Suprapubic skin (tissue), 4 donors: ENCODE measurements around the gene EDEM3.

Experiments used
- CTCF ChIP-seq, 2 donors: fragments of 200-600 bp in 1 of 2; fragments of 450-650 bp in 1 of 2; sonication (generic) in 1 of 2; IDR thresholded peaks; one replicate each; pipeline ENCODE4 v1.5.1; 2016 to 2019; ENCODE audit warnings: antibody characterized with exemption in 2 of 2, mild to moderate bottlenecking in 1 of 2, moderate library complexity in 1 of 2
- EP300 ChIP-seq: sonication (generic); formaldehyde crosslinking; IDR thresholded peaks from one replicate; pipeline ENCODE4 v1.6.1; 2017; ENCODE audit warnings: antibody characterized with exemption
- POLR2A ChIP-seq, 2 donors: fragments of 450-650 bp; IDR thresholded peaks; one replicate each; pipeline ENCODE4 v1.6.1; 2017; ENCODE audit warnings: antibody characterized with exemption in 2 of 2, mild to moderate bottlenecking in 2 of 2, moderate library complexity in 2 of 2
- POLR2AphosphoS5 ChIP-seq, 3 donors: sonication (generic); formaldehyde crosslinking; IDR thresholded peaks; one replicate each; pipeline ENCODE4 v1.6.1; 2017; ENCODE audit warnings: antibody characterized with exemption in 3 of 3

GRCh38 chr1:184664661-184665060, 90.0 kb downstream of the EDEM3 start:
- TF ChIP-seq CTCF (IDR thresholded peaks at IDR 0.05) (no peak), EP300 (no peak), POLR2A (IDR thresholded peaks at IDR 0.05) (no peak), POLR2AphosphoS5 (IDR thresholded peaks at IDR 0.05) (no peak)
